Nephron progenitor cell (in vitro differentiated cells): Measurements from ENCODE around the gene KCNK15.

Source experiments
- DNase-seq: peaks from one replicate; pipeline ENCODE4 v3.0.0; 2021
- H3K27ac Mint-ChIP-seq: 2 replicates; pipeline ENCODE4 v1.8.0; 2021; ENCODE audit warnings: mild to moderate bottlenecking, moderate library complexity, mixed read lengths
- H3K27me3 Mint-ChIP-seq: 2 replicates; pipeline ENCODE4 v1.8.0; 2021; ENCODE audit warnings: mild to moderate bottlenecking, low read depth, mixed read lengths; ENCODE audit not compliant: poor library complexity
- H3K36me3 Mint-ChIP-seq: 2 replicates; pipeline ENCODE4 v1.8.0; 2021; ENCODE audit warnings: low read depth, mixed read lengths
- H3K4me1 Mint-ChIP-seq: 2 replicates; pipeline ENCODE4 v1.8.0; 2021; ENCODE audit warnings: mixed read lengths
- H3K4me3 Mint-ChIP-seq: 2 replicates; pipeline ENCODE4 v1.8.0; 2021; ENCODE audit warnings: mild to moderate bottlenecking, moderate library complexity, mixed read lengths
- H3K9me3 Mint-ChIP-seq: 2 replicates; pipeline ENCODE4 v1.8.0; 2021; ENCODE audit warnings: mild to moderate bottlenecking, moderate library complexity, mixed read lengths
- TF ChIP-seq, protein P1 (sequence below): fragments of 200-600 bp; sonication (generic); IDR thresholded peaks from 2 replicates; pipeline ENCODE4 v1.5.0; 2021; ENCODE audit warnings: antibody characterized with exemption

The KCNK15 gene

DNA sequence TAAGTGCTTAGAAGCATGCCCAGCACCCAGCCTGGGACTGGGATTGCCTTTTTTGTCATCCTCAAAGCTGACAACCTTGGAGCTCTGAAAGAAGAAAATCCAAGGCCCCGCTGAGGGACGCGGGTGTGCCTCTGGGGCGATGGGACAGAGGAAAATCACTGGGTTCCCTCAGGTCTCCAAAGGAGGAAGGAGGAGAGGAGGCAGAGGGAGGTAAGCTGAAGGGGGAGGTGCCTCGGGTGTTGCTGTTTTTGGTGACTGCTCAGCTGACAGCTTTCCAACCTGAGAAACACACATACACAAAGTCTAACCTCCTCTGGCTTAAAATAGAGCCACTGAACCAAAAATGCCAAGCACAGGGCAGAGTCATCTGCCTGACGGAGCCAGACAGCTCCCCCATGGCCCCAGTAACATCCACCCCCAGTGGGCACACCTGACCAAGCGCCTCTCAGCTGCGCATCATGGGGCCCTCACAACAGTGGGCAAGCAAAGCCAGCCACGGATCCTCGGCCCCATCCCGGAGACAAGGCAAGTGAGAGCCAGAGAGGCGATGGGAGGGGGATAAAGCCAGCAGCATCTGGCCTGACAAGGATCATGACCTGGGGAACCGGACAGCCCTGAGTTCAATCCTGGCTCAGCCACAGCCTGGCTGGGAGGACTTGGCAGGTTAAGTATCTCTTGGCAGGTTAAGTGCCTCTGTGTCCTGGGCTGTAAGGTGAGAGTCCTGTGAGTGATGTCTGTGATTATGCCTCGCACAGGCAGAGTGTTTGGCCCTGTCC is 3.2 kb upstream of the KCNK15 start:
- peaks cover 6% of the 10 kb centered on the region for H3K9me3 Mint-ChIP-seq
- H3K4me3 Mint-ChIP-seq: no peak overlapping the region
- TF ChIP-seq, protein P1, sequence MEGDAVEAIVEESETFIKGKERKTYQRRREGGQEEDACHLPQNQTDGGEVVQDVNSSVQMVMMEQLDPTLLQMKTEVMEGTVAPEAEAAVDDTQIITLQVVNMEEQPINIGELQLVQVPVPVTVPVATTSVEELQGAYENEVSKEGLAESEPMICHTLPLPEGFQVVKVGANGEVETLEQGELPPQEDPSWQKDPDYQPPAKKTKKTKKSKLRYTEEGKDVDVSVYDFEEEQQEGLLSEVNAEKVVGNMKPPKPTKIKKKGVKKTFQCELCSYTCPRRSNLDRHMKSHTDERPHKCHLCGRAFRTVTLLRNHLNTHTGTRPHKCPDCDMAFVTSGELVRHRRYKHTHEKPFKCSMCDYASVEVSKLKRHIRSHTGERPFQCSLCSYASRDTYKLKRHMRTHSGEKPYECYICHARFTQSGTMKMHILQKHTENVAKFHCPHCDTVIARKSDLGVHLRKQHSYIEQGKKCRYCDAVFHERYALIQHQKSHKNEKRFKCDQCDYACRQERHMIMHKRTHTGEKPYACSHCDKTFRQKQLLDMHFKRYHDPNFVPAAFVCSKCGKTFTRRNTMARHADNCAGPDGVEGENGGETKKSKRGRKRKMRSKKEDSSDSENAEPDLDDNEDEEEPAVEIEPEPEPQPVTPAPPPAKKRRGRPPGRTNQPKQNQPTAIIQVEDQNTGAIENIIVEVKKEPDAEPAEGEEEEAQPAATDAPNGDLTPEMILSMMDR: no peak
- peaks cover 32% of the 10 kb centered on the region for H3K4me1 Mint-ChIP-seq
- H3K36me3 Mint-ChIP-seq: no peaks in the 10 kb centered on the region
- DNase-seq: no peak
- H3K27me3 Mint-ChIP-seq: peaks cover 59% of the 10 kb centered on the region
- no peak overlapping the region for H3K27ac Mint-ChIP-seq

DNA sequence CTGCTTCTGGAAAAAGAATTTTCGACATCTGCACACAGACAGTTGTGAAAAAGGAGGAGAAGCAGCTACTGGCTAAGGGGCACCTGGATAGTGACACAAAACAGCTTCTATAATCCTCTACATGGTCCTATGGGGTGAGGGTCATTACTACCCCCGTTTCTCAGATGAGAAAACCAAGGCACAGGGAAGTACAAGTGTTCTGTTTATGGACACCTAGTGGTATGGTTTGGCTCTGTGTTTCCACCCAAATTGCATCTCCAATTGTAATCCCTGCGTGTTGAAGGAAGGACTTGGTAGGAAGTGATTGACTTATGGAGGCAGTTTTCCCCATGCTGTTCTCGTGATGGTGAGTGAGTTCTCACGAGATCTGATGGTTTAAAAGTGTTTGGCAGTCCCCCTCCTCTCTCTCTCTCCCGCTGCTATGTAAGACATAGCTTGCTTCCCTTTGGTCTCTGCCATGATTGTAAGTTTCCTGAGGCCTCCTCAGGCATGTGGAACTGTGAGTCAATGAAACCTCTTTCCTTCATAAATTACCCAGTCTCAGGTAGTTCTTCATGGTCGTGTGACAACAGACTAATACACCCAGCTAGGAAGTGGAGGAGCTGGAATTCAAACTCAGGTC is 2.5 kb upstream of the KCNK15 start:
- no peak for DNase-seq
- Mint-ChIP-seq H3K4me1 (peaks cover 33% of the 10 kb centered on the region), H3K9me3 (peaks cover 3% of the 10 kb centered on the region), H3K27me3 (peaks cover 64% of the 10 kb centered on the region), H3K27ac (no peak overlapping the region), H3K36me3 (no peaks in the 10 kb centered on the region), H3K4me3 (no peak overlapping the region)
- TF ChIP-seq, protein P1: no peak

DNA sequence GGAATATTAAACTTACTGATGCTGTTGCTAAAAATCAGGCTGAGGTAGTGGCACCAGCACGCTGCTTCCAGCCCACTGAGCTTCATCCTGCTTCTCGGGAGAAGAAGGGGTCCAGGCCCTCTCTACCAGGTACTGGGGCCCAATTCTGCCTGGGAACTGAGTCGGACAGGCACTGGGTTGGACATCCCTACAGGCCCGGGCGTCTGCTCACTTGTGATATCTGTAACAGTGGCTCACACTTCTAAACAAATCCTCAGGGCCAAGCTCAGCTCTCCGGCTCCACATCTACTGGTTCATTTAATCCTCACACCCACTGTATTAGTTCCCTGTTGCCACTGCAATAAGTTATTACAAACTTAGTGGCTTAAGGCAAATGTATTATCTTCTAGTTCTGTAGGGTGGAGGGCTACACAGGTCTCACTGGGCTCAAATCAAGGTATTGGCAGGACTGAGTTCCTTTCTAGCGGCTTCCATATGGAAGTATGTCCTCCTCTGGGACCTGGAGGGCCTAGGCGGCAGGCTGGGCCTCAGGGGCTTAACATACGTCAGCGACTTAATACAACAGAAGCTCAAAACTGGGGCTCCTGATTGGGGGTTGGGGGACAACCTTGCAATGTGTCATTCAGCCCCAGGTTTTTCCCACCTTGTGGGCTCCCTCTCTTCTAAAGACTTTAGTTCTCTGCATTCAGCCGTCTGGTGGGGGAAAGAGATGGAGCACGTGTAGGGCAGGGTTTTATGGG is 1.6 kb upstream of the KCNK15 start:
- Mint-ChIP-seq H3K27me3 (peaks cover 64% of the 10 kb centered on the region), H3K9me3 (no peaks in the 10 kb centered on the region), H3K27ac (no peak overlapping the region), H3K4me1 (peaks cover 29% of the 10 kb centered on the region), H3K36me3 (no peaks in the 10 kb centered on the region), H3K4me3 (no peak overlapping the region)
- TF ChIP-seq, protein P1: no peak
- no peak for DNase-seq

DNA sequence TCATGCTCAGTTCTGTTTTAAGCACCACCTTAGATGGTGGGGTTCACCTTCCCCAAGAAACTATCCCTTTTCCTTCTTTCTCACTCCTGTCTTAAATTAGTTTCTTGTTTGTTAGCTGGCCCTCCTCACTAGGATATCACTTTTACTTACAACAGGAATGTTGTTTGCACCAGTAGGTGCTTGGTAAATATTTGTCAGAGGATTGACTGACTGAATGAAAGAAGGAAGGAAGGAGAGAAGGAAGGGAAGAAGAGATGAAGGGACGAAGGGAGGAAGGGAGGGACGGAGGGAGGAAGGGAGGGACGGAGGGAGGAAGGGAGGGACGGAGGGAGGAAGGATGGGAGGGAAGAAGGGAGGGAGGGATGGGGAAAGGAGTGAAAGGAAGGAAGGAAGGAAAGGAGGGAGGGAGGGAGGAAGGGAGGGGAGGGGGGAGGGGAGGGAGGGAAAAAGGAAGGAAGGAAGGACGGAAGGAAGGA is 505 bp upstream of the KCNK15 start:
- Mint-ChIP-seq H3K4me1 (peaks cover 29% of the 10 kb centered on the region), H3K36me3 (no peaks in the 10 kb centered on the region), H3K27me3 (peaks cover 64% of the 10 kb centered on the region), H3K9me3 (no peaks in the 10 kb centered on the region), H3K27ac (no peak overlapping the region), H3K4me3 (peak overlapping the region; percentile 80)
- TF ChIP-seq, protein P1: no peak
- DNase-seq: no peak

DNA sequence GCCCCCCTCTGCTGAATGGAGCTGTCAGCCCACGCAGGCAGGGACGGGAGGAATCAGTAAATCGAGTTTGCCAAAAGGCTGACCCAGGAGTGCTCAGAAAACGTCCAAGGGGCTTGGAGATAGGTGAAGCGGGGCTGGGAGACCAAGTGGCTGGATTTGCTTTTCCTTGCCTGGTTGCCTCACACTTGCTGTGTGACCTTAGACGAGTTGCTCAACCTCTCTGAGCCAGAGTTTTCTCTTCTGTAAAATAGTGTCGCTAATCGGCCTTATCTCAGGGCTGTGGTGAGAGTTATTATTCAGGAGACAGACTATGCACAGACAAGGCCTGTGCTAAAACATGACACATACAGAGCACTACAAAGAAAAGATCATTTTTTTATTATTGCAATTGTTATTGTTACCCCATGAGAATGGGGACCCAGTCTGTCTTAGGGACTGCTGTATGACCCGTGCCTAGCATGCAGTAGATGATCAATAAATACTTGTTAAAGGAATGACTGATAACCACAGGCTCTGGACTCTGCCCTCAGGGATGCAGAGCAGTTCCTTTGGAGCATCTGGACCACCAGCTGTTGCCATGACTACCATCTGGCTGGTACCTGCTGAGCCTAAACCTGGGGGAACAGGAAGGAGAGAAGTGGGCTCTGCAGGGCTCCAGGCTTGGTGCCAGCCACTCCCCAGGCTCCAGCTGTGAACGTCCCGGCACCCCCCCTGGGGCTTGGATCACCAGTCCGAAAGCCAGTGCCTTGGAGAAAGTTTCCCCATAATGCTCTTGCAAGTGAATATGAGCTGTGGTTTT is 901 bp downstream of the KCNK15 start:
- DNase-seq: no peak
- Mint-ChIP-seq H3K4me3 (peak overlapping the region; percentile 78), H3K4me1 (peaks cover 29% of the 10 kb centered on the region), H3K27me3 (peaks cover 59% of the 10 kb centered on the region), H3K27ac (no peak overlapping the region), H3K36me3 (no peaks in the 10 kb centered on the region), H3K9me3 (no peaks in the 10 kb centered on the region)
- TF ChIP-seq, protein P1: no peak
